ENCODE results near the gene CSMD2. TPM values are rescaled to one million over a fixed set of nuclear protein-coding genes. Genes with fewer than 3 reads are reported as not detected.

Gene CSMD2
- total and polyA plus RNA-seq, 2 of the 8 experiments (the other 6 are each of a cell fraction or from before 2014, with no cell fraction given) = 7.0 to 14.7 TPM

GRCh38 chr1:33606272-33606671, 558.8 kb downstream of the CSMD2 start (continued):
- TF ChIP-seq CHD7 (IDR thresholded peaks at IDR 0.05; ENCODE audit: insufficient replicate concordance, low read length) (no peak), E2F6 (IDR thresholded peaks at IDR 0.05) (no peak), CHD2 (IDR thresholded peaks at IDR 0.05; ENCODE audit: low read length) (no peak), EGR1 (IDR thresholded peaks at IDR 0.05; ENCODE audit: borderline replicate concordance, low read depth, low read length) (no peak), ASH2L (IDR thresholded peaks at IDR 0.05; ENCODE audit: low read length) (no peak), KDM4A (IDR thresholded peaks at IDR 0.05; ENCODE audit: low read depth, low read length, severe bottlenecking) (no peak), SP4 (IDR thresholded peaks at IDR 0.05; ENCODE audit: low read length) (no peak)
